Cardiac septum (tissue), 1 donor: ENCODE results near the gene FIGNL2. TPM values are rescaled to one million over a fixed set of nuclear protein-coding genes. Genes with fewer than 3 reads are reported as not detected.
"Not testable (repeated sequence)": the region's sequence is repeated elsewhere in the genome, so short reads cannot be mapped to it uniquely, and the experiment has no call there.

Source experiments
- DNase-seq: peaks from one replicate; pipeline ENCODE4 v3.0.0-alpha.2; 2020; ENCODE audit warnings: low spot score
- intact Hi-C: fragments of 100-400 bp; cut with DNase I; formaldehyde crosslinking; loops from one replicate; pipeline ENCODE4 v1.14.0; 2022
- total RNA-seq: library from RNA; stranded (reverse); fragmentation: NEBNext Ultra II Directional; extraction: Animal tissue kit (Norgen Biotek cat#: 25700); gene quantifications from one replicate; pipeline ENCODE4 v1.2.1, GENCODE V29; 2021
- donor health status: DM: no; HTN: no; CAD: no.

FIGNL2 gene
- total RNA-seq, 1 donor from 2014 or later: 0.32 TPM

DNA sequence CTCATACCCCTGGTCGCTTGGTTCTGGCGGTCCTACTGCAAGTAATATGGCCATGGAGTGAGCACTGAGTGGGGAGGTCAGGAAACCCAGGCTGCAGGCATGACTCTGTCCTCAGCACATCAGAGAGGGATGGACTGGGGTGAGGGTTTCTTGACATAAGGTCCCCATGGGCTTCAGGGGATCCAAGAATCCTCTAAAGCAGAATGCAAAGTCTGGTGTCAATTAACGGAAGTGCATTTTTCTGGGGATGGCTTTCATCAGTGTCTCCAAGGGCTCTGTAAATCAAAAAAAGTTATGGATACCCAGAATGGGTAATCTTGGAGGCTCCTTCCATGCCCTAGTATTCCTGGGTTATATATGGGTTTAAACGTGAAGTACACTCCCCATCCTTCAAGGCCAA lies 3.7 kb downstream of the FIGNL2 start:
- DNase-seq: no peak
- intact Hi-C loops: no loop called here

DNA sequence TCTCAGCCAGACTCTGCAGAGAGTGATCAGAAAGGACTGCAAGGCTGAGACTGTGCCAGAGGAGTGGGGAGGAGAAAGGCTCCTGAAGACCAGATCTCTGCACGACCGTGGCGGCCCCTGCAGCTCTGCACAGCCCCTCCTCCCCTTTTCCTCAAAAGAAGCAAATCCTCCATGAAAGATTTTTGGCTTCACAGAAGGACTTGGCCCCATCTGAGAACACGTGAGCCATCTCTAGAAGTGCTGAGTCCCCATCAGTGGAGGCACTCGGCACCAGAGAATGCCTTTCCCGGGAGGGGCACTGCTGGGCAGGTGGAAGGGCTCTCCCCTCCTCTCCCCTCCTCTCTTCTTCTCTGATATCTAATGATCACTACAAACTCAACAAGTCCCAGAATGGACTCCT lies 6.8 kb downstream of the FIGNL2 start:
- no peak for DNase-seq
- intact Hi-C loops: no loop called here

- DNase-seq: no peak
- intact Hi-C loops: no loop called here
Observed at GRCh38 chr12:51840966-51841365, 7.6 kb downstream of the FIGNL2 start.

DNA sequence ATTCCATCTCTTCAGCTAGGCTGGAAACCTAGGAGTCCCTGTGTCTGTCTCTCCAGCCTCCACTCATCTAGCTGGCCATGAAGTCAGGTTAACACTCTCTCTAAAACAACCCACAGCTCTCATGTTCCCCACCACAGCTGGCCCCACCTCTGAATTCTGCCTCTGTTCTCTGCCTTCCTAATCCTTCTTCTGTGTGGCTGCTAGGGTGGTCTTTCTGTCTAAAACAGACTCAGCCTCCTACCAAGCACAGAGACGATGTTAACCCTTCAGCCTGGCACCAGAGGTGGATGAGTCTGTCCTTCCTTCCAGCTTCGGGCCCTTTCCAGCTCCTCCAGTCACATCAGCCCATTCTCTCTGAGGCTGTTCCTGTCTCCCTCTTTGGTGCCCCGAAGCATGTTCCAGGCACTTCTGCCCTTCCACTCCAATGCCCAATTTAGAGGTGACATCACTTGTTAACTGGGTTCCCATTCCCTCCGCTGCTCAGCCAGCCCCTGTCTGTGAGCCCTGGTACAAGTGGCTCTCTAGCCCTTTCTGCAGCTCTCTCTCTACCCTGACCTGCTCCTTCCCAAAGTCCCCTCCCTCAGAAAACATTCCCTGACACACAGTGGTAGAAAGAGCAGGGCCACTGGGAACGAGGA lies 9.1 kb downstream of the FIGNL2 start:
- intact Hi-C loops: no loop called here
- DNase-seq: no peak

DNA sequence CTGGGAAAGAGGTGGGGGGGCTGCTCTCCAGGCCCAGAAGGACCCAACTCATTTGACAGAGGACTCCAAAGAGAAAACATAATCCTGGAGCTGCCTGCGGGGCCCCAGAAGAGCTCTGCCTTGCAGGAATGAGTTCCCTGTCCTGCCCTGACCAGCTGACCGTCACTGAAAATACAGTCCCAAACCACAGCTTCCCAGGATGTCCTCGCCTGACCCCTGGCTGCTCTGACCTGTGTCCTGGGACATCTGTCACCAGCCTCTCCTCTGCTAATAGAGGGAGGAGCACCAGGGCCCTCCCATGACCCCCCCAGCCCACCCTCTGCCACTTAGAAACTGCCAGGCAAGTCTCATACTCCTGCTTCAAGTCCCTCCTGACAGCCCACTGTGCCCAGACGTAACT lies 9.8 kb downstream of the FIGNL2 start:
- no peak for DNase-seq
- intact Hi-C loops: no loop called here

DNA sequence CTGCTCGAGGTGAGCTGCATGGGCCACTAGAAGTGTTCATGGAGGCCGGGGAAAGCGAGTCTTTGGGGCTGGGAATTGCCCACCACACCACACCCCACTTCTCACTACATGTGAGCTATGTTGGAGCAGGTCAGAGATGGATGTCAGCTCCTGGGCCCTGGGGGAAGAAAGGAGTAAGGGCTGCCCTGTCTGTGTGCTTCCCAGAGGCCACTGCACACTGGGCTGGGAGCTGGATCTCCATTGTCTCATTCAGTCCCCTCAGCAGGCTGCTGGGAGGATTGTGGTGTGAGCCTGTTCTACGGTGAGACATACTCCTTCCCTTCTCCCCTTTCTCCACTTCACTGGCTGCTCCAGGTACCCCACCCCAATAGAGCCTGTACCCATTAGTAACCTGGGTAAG lies 10.5 kb downstream of the FIGNL2 start:
- no peak for DNase-seq
- intact Hi-C loops: no loop called here

DNA sequence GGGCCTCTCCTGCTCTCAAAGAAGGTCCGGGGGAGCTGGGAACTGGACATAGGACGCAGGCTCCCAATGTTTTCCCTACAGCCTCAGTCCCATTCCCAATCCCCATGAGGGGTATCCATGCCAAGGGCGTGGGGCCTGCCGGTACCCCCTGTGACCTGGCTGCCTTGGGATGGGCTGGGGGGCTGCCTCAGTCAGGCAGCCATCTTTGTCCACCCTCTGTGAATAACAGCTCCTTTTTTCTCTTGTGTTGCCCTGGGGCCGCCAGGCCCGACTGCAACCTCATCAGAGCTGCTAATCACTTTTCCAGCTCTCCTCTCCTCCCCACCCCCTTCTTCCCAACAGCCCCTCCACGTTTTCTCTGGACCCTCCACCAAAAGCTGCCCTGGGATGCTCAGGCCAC lies 11.2 kb downstream of the FIGNL2 start:
- intact Hi-C loops: no loop called here
- no peak for DNase-seq

DNA sequence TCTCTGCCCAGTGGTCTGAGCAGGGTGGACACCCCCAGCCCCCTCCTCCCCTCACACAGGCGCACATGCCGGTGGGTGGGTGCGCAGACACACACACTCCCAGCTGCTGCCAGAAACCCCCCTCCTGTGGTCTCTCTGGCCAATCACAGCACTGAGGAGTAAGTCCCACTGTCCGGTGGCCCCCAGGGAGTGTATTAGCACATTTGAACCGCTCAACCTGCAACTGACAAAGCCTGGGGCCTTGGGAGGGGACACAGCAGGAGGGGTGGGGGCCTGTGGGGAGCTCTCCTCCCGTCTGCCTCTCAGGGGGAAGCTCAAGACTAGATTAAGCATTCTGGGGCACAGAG lies 11.7 kb downstream of the FIGNL2 start:
- no peak for DNase-seq
- intact Hi-C loops: no loop called here

DNA sequence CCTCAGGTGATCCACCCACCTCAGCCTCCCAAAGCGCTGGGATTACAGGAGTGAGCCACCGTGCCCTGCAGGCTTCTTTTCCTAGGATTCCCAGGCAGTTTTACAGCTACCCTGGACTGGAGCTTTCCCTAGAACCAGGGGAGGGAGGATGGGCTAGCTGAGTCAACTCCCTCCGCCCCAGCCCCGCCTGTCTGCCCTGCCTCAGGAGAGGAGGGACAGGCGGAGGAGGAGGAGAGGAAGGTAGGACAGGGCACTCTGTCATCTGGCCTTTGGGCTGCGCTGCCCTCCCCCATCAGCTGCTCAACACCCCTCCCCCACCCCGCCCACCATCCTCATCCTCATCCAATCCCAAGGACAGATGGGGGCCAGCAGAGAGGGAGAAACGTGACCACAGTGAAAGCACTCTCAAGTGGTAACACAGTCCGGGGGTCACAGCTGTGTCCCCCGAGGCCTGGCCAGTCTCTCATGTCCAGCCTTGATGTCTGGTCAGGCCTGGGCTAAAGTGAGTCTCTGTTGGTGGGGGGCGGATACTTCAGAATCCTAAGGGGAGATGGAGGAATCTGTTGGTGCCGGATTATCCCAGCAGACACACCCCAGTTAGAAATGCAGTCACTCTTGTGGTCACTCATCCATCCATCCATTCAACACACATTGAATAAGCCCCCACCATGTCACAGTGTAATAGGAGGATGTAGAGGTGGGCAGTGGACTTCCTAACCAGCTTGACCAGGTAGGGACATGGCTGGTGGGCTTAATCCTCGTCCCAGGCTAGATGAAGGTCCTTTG lies 12.3 kb downstream of the FIGNL2 start:
- intact Hi-C loops: no loop called here
- DNase-seq: no peak

- intact Hi-C loops: no loop called here
- DNase-seq: no peak
Observed at GRCh38 chr12:51834411-51834810, 14.1 kb downstream of the FIGNL2 start.

DNA sequence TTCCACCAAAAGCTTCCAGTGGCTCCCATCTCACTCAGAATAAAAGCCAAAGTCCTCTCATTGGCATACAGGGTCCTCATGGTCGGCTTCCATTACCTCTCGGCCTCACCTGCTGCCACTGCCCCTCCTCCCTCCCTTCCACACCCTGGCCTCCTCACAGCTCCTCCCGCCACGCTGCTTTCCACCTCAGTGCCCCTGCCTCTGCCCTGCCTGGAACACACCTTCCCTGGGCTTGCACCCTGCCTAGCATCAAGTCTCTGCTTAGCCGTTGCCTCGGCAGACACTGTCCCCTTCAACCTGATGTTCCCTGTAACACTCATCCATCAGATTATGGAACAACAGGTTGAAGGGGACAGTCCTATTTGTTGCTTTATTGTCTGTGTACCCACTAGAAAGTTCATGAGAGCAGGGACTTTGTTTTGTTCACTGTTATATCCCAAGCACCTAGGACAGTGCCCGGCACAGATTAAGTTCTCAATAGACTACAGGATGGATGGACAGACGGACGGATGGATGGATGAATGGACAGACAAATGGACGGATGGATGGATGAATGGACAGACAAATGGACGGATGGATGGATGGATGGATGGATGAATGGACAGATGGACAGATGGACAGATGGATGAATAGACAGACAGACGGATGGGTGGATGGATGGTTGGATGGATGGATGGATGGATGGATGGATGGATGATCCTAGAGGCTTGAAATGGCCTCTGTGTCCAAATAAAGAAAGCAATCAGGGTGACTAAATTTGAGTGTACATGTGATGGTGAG lies 14.9 kb downstream of the FIGNL2 start:
- intact Hi-C loops: no loop called here
- DNase-seq: no peak

GRCh38 chr12:51832354-51833107 lies 16.0 kb downstream of the FIGNL2 start:
- intact Hi-C loops: no loop called here
- DNase-seq: no peak

DNA sequence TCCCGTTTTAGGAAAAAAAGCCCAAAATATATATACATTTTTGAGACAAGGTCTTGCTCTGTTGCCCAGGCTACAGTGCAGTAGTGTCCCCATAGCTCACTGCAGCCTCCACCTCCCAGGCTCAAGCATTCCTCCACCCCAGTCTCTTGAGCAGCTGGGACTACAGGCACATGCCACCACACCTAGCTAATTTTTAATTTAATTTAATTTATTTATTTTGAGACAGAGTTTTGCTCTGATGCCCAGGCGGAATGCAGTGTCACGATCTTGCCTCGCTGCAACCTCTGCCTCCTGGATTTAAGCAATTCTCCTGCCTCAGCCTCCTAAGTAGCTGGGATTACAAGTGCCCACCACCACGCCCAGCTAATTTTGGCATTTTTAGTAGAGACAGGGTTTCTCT lies 16.7 kb downstream of the FIGNL2 start:
- DNase-seq, intact Hi-C loops: not testable (repeated sequence)

DNA sequence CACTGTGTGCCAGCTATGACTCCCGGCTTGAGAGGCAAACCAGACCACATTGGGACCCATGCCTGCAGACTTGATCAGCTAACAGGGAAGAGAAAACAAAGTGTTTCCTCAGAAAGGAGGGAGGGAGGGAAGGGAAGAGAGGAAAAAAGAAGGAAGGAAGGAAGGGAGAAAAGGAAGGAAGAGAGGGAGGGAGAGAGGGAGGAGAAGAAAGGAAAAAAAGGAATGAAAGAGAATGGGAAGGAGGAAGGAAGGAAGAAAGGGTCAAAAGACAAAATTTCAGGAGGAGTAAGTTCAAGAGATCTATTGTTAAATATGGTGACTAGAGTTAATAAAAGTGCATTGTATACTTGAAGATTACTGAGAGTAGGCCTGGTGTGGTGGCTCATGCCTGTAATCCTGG lies 18.9 kb downstream of the FIGNL2 start:
- intact Hi-C loops: loop anchor here (10.0 kb wide), 1 partner anchor 45 kb away; no protein-coding TSS in a partner anchor
- DNase-seq: no peak

DNA sequence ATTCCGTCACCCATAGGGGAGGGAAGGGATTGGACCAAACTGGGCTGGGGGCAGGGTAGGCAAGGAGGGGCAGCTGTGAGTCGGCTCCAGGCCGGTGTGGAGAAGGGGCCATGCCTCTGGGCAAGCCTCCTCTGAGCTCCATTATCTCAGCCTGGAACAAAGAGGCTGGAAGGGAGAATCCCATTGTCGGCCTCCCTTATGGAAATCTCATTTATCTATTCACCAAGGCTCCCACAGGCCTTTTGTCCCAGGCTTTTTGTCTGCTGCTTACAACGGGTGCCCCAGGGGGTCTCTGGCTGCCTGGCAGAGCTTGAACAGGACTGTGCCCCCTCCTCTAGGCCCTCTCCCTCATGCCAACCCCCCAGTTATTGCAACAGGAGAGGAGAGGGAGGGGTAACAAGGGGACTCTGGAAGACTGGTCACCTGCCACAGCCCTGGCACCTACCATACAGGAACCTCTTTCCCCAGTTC lies 19.5 kb downstream of the FIGNL2 start:
- no peak for DNase-seq
- intact Hi-C loops: loop anchor here (10.0 kb wide), 1 partner anchor 46 kb away; no protein-coding TSS in a partner anchor

- intact Hi-C loops: loop anchor here (10.0 kb wide), 1 partner anchor 47 kb away; no protein-coding TSS in a partner anchor
- no peak for DNase-seq
Observed at GRCh38 chr12:51827925-51828818, 20.3 kb downstream of the FIGNL2 start.

DNA sequence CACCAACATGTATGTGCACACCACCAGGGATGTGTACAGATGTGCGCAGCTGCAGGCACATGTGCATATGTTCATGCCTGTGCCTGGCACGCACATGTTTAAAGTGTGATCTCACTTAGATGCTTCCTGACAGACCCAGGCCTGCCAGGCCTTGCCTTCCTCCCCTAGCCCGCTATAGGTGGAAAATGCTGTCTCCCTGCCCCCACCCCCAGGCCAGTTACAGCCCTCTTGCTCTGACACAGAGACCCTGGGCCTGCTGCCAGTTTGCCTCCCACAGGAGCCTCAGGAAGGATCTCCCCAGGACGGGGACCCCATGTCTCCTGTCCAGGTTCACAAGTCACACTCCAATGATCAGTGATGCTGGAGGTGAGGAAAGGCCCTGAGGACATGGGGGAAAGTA lies 21.6 kb downstream of the FIGNL2 start:
- no peak for DNase-seq
- intact Hi-C loops: loop anchor here (10.0 kb wide), 1 partner anchor 48 kb away; no protein-coding TSS in a partner anchor

- intact Hi-C loops: loop anchor here (10.0 kb wide), 1 partner anchor 50 kb away; no protein-coding TSS in a partner anchor
- DNase-seq: no peak
Observed at GRCh38 chr12:51825216-51825615, 23.3 kb downstream of the FIGNL2 start.
